Stromal cell of bone marrow (primary cell): ENCODE measurements around the gene KRT3.
"Not testable (repeated sequence)": the region's sequence is repeated elsewhere in the genome, so short reads cannot be mapped to it uniquely, and the experiment has no call there.

Source experiments
- DNase-seq: peaks from one replicate; pipeline ENCODE4 v3.0.0-alpha.2; 2012; ENCODE audit warnings: low read depth

Gene KRT3

GRCh38 chr12:52760623-52761022 is 35.3 kb downstream of the KRT3 start:
- no peak for DNase-seq

GRCh38 chr12:52759695-52760094 is 36.2 kb downstream of the KRT3 start:
- DNase-seq = no peak

- no peak for DNase-seq
Observed at GRCh38 chr12:52759218-52759617, 36.7 kb downstream of the KRT3 start.

- DNase-seq = no peak
Observed at GRCh38 chr12:52757449-52758176, 38.3 kb downstream of the KRT3 start.

- no peak for DNase-seq
Observed at GRCh38 chr12:52756281-52756960, 39.5 kb downstream of the KRT3 start.

GRCh38 chr12:52755533-52755932 is 40.4 kb downstream of the KRT3 start:
- DNase-seq = no peak

GRCh38 chr12:52754135-52754534 is 41.8 kb downstream of the KRT3 start:
- DNase-seq = no peak

GRCh38 chr12:52753283-52753682 is 42.6 kb downstream of the KRT3 start:
- no peak for DNase-seq

- DNase-seq = no peak
Observed at GRCh38 chr12:52752516-52752915, 43.4 kb downstream of the KRT3 start.

- no peak for DNase-seq
Observed at GRCh38 chr12:52751795-52752194, 44.1 kb downstream of the KRT3 start.

GRCh38 chr12:52750532-52750931 is 45.4 kb downstream of the KRT3 start:
- DNase-seq = not testable (repeated sequence)

GRCh38 chr12:52749827-52750226 is 46.1 kb downstream of the KRT3 start:
- DNase-seq = no peak

- no peak for DNase-seq
Observed at GRCh38 chr12:52748578-52748977, 47.3 kb downstream of the KRT3 start.

GRCh38 chr12:52745554-52745953 is 50.4 kb downstream of the KRT3 start:
- no peak for DNase-seq

- DNase-seq = no peak
Observed at GRCh38 chr12:52744493-52745156, 51.3 kb downstream of the KRT3 start.

- no peak for DNase-seq
Observed at GRCh38 chr12:52742822-52743457, 53.0 kb downstream of the KRT3 start.

GRCh38 chr12:52742196-52742580 is 53.7 kb downstream of the KRT3 start:
- no peak for DNase-seq

GRCh38 chr12:52741375-52742195 is 54.3 kb downstream of the KRT3 start:
- DNase-seq = peak; percentile 26

- DNase-seq = no peak
Observed at GRCh38 chr12:52740584-52740983, 55.3 kb downstream of the KRT3 start.

- no peak for DNase-seq
Observed at GRCh38 chr12:52739963-52740362, 56.0 kb downstream of the KRT3 start.
